ENCODE measurements around the gene RCHY1. TPM values are rescaled to one million over a fixed set of nuclear protein-coding genes. Genes with fewer than 3 reads are reported as not detected.

RCHY1 gene
- total RNA-seq, 1 donor from 2014 or later, result 35.3 TPM

- H3K36me3 Mint-ChIP-seq (ENCODE audit: low read depth, unreplicated experiment), result peaks cover 4% of the 10 kb centered on the region
- H2AFZ ChIP-seq (ENCODE audit: low read depth, low read length), result no peak overlapping the region
- H3K36me3 ChIP-seq (ENCODE audit: insufficient read depth, low read length), result peaks cover 8% of the 10 kb centered on the region
- no peak for TF ChIP-seq CTCF (IDR thresholded peaks at IDR 0.05; ENCODE audit: insufficient read depth, low read depth, low read length)
- no peak for TF ChIP-seq EZH2 (IDR thresholded peaks at IDR 0.05; ENCODE audit: insufficient read depth, low read length)
- H3K27me3 Mint-ChIP-seq (ENCODE audit: low read depth, unreplicated experiment), result no peaks in the 10 kb centered on the region
- no peak overlapping the region for H3K27ac Mint-ChIP-seq (ENCODE audit: unreplicated experiment)
- H3K9ac ChIP-seq (ENCODE audit: low read length), result no peak overlapping the region
- no peaks in the 10 kb centered on the region for H3K27me3 ChIP-seq (ENCODE audit: insufficient read depth, low read length)
- H3K27ac ChIP-seq (ENCODE audit: low read depth, low read length), result no peak overlapping the region
- peaks cover 21% of the 10 kb centered on the region for H3K4me1 ChIP-seq (ENCODE audit: insufficient read depth, low read length)
- no peaks in the 10 kb centered on the region for H3K9me3 ChIP-seq (ENCODE audit: insufficient read depth, low read depth, low read length)
- H4K20me1 ChIP-seq (ENCODE audit: insufficient read depth, low read length), result peaks cover 14% of the 10 kb centered on the region
- no peak overlapping the region for H3K4me3 ChIP-seq (ENCODE audit: insufficient read depth, low read depth, low read length)
- no peak overlapping the region for H3K4me2 ChIP-seq (ENCODE audit: low read length)
- peaks cover 47% of the 10 kb centered on the region for H3K79me2 ChIP-seq (ENCODE audit: insufficient read depth, low read length)
- H3K4me1 Mint-ChIP-seq (ENCODE audit: low read depth, unreplicated experiment), result peaks cover 10% of the 10 kb centered on the region
- no peak overlapping the region for H3K4me3 Mint-ChIP-seq (ENCODE audit: unreplicated experiment)
- FAIRE-seq (no peak), DNase-seq (ENCODE audit: low read depth) (no peak)
- H3K9me3 Mint-ChIP-seq (ENCODE audit: unreplicated experiment), result no peaks in the 10 kb centered on the region
These were observed 1.9 kb upstream of the RCHY1 start for GRCh38 chr4:75516144-75516543.

GRCh38 chr4:75514949-75515612 is 878 bp upstream of the RCHY1 start:
- no peaks in the 10 kb centered on the region for H3K27me3 Mint-ChIP-seq (ENCODE audit: low read depth, unreplicated experiment)
- FAIRE-seq (peak; percentile 23), DNase-seq (ENCODE audit: low read depth) (no peak)
- no peaks in the 10 kb centered on the region for H3K9me3 ChIP-seq (ENCODE audit: insufficient read depth, low read depth, low read length)
- peaks cover 58% of the 10 kb centered on the region for H3K79me2 ChIP-seq (ENCODE audit: insufficient read depth, low read length)
- H3K9ac ChIP-seq (ENCODE audit: low read length), result peak overlapping the region; percentile 90
- H3K36me3 ChIP-seq (ENCODE audit: insufficient read depth, low read length), result peaks cover 8% of the 10 kb centered on the region
- H3K4me2 ChIP-seq (ENCODE audit: low read length), result peak overlapping the region; percentile 91
- peak overlapping the region; percentile 96 for H2AFZ ChIP-seq (ENCODE audit: low read depth, low read length)
- H3K4me1 ChIP-seq (ENCODE audit: insufficient read depth, low read length), result peaks cover 21% of the 10 kb centered on the region
- peak overlapping the region; percentile 91 for H3K4me3 ChIP-seq (ENCODE audit: insufficient read depth, low read depth, low read length)
- no peaks in the 10 kb centered on the region for H3K9me3 Mint-ChIP-seq (ENCODE audit: unreplicated experiment)
- peaks cover 4% of the 10 kb centered on the region for H3K36me3 Mint-ChIP-seq (ENCODE audit: low read depth, unreplicated experiment)
- H3K27me3 ChIP-seq (ENCODE audit: insufficient read depth, low read length), result no peaks in the 10 kb centered on the region
- peak overlapping the region; percentile 55 for H3K27ac Mint-ChIP-seq (ENCODE audit: unreplicated experiment)
- peaks cover 19% of the 10 kb centered on the region for H3K4me1 Mint-ChIP-seq (ENCODE audit: low read depth, unreplicated experiment)
- H3K27ac ChIP-seq (ENCODE audit: low read depth, low read length), result peak overlapping the region; percentile 93
- H3K4me3 Mint-ChIP-seq (ENCODE audit: unreplicated experiment), result no peak overlapping the region
- peaks cover 23% of the 10 kb centered on the region for H4K20me1 ChIP-seq (ENCODE audit: insufficient read depth, low read length)
- no peak for TF ChIP-seq EZH2 (IDR thresholded peaks at IDR 0.05; ENCODE audit: insufficient read depth, low read length)
- TF ChIP-seq CTCF (IDR thresholded peaks at IDR 0.05; ENCODE audit: insufficient read depth, low read depth, low read length), result no peak

GRCh38 chr4:75513526-75514130 is 575 bp downstream of the RCHY1 start:
- Mint-ChIP-seq H3K27ac (ENCODE audit: unreplicated experiment) (peak overlapping the region; percentile 96), H3K27me3 (ENCODE audit: low read depth, unreplicated experiment) (no peaks in the 10 kb centered on the region), H3K4me1 (ENCODE audit: low read depth, unreplicated experiment) (peaks cover 25% of the 10 kb centered on the region), H3K4me3 (ENCODE audit: unreplicated experiment) (no peak overlapping the region), H3K36me3 (ENCODE audit: low read depth, unreplicated experiment) (peaks cover 1% of the 10 kb centered on the region), H3K9me3 (ENCODE audit: unreplicated experiment) (no peaks in the 10 kb centered on the region)
- peak overlapping the region; percentile 91 for H3K4me2 ChIP-seq (ENCODE audit: low read length)
- peaks cover 33% of the 10 kb centered on the region for H4K20me1 ChIP-seq (ENCODE audit: insufficient read depth, low read length)
- peak overlapping the region; percentile 96 for H2AFZ ChIP-seq (ENCODE audit: low read depth, low read length)
- no peaks in the 10 kb centered on the region for H3K9me3 ChIP-seq (ENCODE audit: insufficient read depth, low read depth, low read length)
- no peaks in the 10 kb centered on the region for H3K27me3 ChIP-seq (ENCODE audit: insufficient read depth, low read length)
- TF ChIP-seq EZH2 (IDR thresholded peaks at IDR 0.05; ENCODE audit: insufficient read depth, low read length) (no peak), CTCF (IDR thresholded peaks at IDR 0.05; ENCODE audit: insufficient read depth, low read depth, low read length) (no peak)
- peak overlapping the region; percentile 90 for H3K9ac ChIP-seq (ENCODE audit: low read length)
- peak overlapping the region; percentile 93 for H3K27ac ChIP-seq (ENCODE audit: low read depth, low read length)
- FAIRE-seq, result no peak
- peaks cover 3% of the 10 kb centered on the region for H3K36me3 ChIP-seq (ENCODE audit: insufficient read depth, low read length)
- no peak for DNase-seq (ENCODE audit: low read depth)
- H3K4me1 ChIP-seq (ENCODE audit: insufficient read depth, low read length), result peaks cover 21% of the 10 kb centered on the region
- peak overlapping the region; percentile 91 for H3K4me3 ChIP-seq (ENCODE audit: insufficient read depth, low read depth, low read length)
- peaks cover 68% of the 10 kb centered on the region for H3K79me2 ChIP-seq (ENCODE audit: insufficient read depth, low read length)
